Glomerular visceral epithelial cell (primary cell): ENCODE results near the gene GPT2.
"Not testable (repeated sequence)": the region's sequence is repeated elsewhere in the genome, so short reads cannot be mapped to it uniquely, and the experiment has no call there.

Experiments used
- DNase-seq: peaks from one replicate; pipeline ENCODE4 v3.0.0-alpha.2; 2016; ENCODE audit errors: extremely low spot score

GPT2 gene

GRCh38 chr16:46862555-46863447 lies 21.4 kb upstream of the GPT2 start:
- DNase-seq = no peak

- no peak for DNase-seq
These were observed 17.9 kb upstream of the GPT2 start for GRCh38 chr16:46866286-46866685.

GRCh38 chr16:46867486-46867885 lies 16.7 kb upstream of the GPT2 start:
- DNase-seq = not testable (repeated sequence)

- not testable (repeated sequence) for DNase-seq
These were observed 15.3 kb upstream of the GPT2 start for GRCh38 chr16:46868891-46869290.

GRCh38 chr16:46871597-46871996 lies 12.6 kb upstream of the GPT2 start:
- DNase-seq = no peak

- DNase-seq = no peak
These were observed 11.0 kb upstream of the GPT2 start for GRCh38 chr16:46873201-46873600.

- DNase-seq = no peak
These were observed 8.9 kb upstream of the GPT2 start for GRCh38 chr16:46875243-46875642.

- no peak for DNase-seq
These were observed 1.7 kb upstream of the GPT2 start for GRCh38 chr16:46882304-46882939.

- no peak for DNase-seq
These were observed 1.2 kb upstream of the GPT2 start for GRCh38 chr16:46882940-46883307.

- DNase-seq = no peak
These were observed 841 bp upstream of the GPT2 start for GRCh38 chr16:46883353-46883689.

GRCh38 chr16:46884513-46885293 lies 541 bp downstream of the GPT2 start:
- peak; percentile 9 for DNase-seq

- peak; percentile 42 for DNase-seq
These were observed 2.0 kb downstream of the GPT2 start for GRCh38 chr16:46885960-46886763.

GRCh38 chr16:46886764-46887523 lies 2.8 kb downstream of the GPT2 start:
- DNase-seq = no peak

- no peak for DNase-seq
These were observed 3.3 kb downstream of the GPT2 start for GRCh38 chr16:46887524-46887854.

- DNase-seq = no peak
These were observed 5.2 kb downstream of the GPT2 start for GRCh38 chr16:46889245-46889941.

- DNase-seq = no peak
These were observed 5.8 kb downstream of the GPT2 start for GRCh38 chr16:46889942-46890300.

- DNase-seq = no peak
These were observed 7.7 kb downstream of the GPT2 start for GRCh38 chr16:46891910-46892309.

- no peak for DNase-seq
These were observed 10.0 kb downstream of the GPT2 start for GRCh38 chr16:46894036-46894672.

GRCh38 chr16:46895399-46896313 lies 11.5 kb downstream of the GPT2 start:
- DNase-seq = no peak
